ENCODE data around the gene FANCL.

- no peak for TF ChIP-seq CTCF (IDR thresholded peaks at IDR 0.05)
- TF ChIP-seq POLR2A (IDR thresholded peaks at IDR 0.05) = no peak
Measured at GRCh38 chr2:58122040-58122439, 119.1 kb downstream of the FANCL start.

Data from testis (tissue), 2 donors.